ENCODE measurements around the gene NDUFAF3. TPM values are rescaled to one million over a fixed set of nuclear protein-coding genes. Genes with fewer than 3 reads are reported as not detected.
"Not testable (repeated sequence)": the region's sequence is repeated elsewhere in the genome, so short reads cannot be mapped to it uniquely, and the experiment has no call there.

NDUFAF3 gene
- polyA plus RNA-seq, 3 donors = 53.6 to 79.9 (median 69.9) TPM

GRCh38 chr3:48991851-48992545, 29.9 kb upstream of the NDUFAF3 start:
- DNase-seq (ENCODE audit: extremely low read depth in 1 of 11, low read depth in 9 of 11, low spot score in 4 of 11) = no peak

- DNase-seq (ENCODE audit: extremely low read depth in 1 of 11, low read depth in 9 of 11, low spot score in 4 of 11) = no peak
Measured at GRCh38 chr3:48993834-48994233, 28.1 kb upstream of the NDUFAF3 start.

- DNase-seq (ENCODE audit: extremely low read depth in 1 of 11, low read depth in 9 of 11, low spot score in 4 of 11) = no peak
Measured at GRCh38 chr3:48996640-48997039, 25.3 kb upstream of the NDUFAF3 start.

- no peak for DNase-seq (ENCODE audit: extremely low read depth in 1 of 11, low read depth in 9 of 11, low spot score in 4 of 11)
Measured at GRCh38 chr3:48997102-48997635, 24.8 kb upstream of the NDUFAF3 start.

GRCh38 chr3:48997714-48998637, 23.9 kb upstream of the NDUFAF3 start:
- DNase-seq (ENCODE audit: extremely low read depth in 1 of 11, low read depth in 9 of 11, low spot score in 4 of 11) = no peak

- no peak for DNase-seq (ENCODE audit: extremely low read depth in 1 of 11, low read depth in 9 of 11, low spot score in 4 of 11)
Measured at GRCh38 chr3:48999085-48999858, 22.6 kb upstream of the NDUFAF3 start.

GRCh38 chr3:49001155-49001554, 20.8 kb upstream of the NDUFAF3 start:
- DNase-seq (ENCODE audit: extremely low read depth in 1 of 11, low read depth in 9 of 11, low spot score in 4 of 11) = no peak

GRCh38 chr3:49004352-49005302, 17.3 kb upstream of the NDUFAF3 start:
- DNase-seq (ENCODE audit: extremely low read depth in 1 of 11, low read depth in 9 of 11, low spot score in 4 of 11) = no peak

- DNase-seq (ENCODE audit: extremely low read depth in 1 of 11, low read depth in 9 of 11, low spot score in 4 of 11) = no peak
Measured at GRCh38 chr3:49005303-49005680, 16.6 kb upstream of the NDUFAF3 start.

GRCh38 chr3:49005998-49006397, 15.9 kb upstream of the NDUFAF3 start:
- no peak for DNase-seq (ENCODE audit: extremely low read depth in 1 of 11, low read depth in 9 of 11, low spot score in 4 of 11)

GRCh38 chr3:49006408-49007067, 15.4 kb upstream of the NDUFAF3 start:
- peak in 1 of 11 donors; percentile 15 for DNase-seq (ENCODE audit: extremely low read depth in 1 of 11, low read depth in 9 of 11, low spot score in 4 of 11)

GRCh38 chr3:49007068-49007770, 14.7 kb upstream of the NDUFAF3 start, which contains the start of gene WDR6:
Gene WDR6, plus strand, starts transcription at chr3:49007391. Its CDS starts 41 bp downstream, at chr3:49007432.
- peak; percentile 84 to 96 (median 94) for DNase-seq (ENCODE audit: extremely low read depth in 1 of 11, low read depth in 9 of 11, low spot score in 4 of 11)

GRCh38 chr3:49007771-49008528, 14.0 kb upstream of the NDUFAF3 start:
- DNase-seq (ENCODE audit: extremely low read depth in 1 of 11, low read depth in 9 of 11, low spot score in 4 of 11) = peak in 4 of 11 donors; percentile 59 to 83 (median 74)

GRCh38 chr3:49008627-49009026, 13.3 kb upstream of the NDUFAF3 start:
- DNase-seq (ENCODE audit: extremely low read depth in 1 of 11, low read depth in 9 of 11, low spot score in 4 of 11) = not testable (repeated sequence)

GRCh38 chr3:49009396-49009795, 12.5 kb upstream of the NDUFAF3 start:
- DNase-seq (ENCODE audit: extremely low read depth in 1 of 11, low read depth in 9 of 11, low spot score in 4 of 11) = no peak

GRCh38 chr3:49012441-49013017, 9.4 kb upstream of the NDUFAF3 start:
- DNase-seq (ENCODE audit: extremely low read depth in 1 of 11, low read depth in 9 of 11, low spot score in 4 of 11) = no peak
